GM06990 (cell line): ENCODE data around the gene TMIE.

Experiments used
- DNase-seq: peaks from one replicate; pipeline ENCODE4 v3.0.0-alpha.2; 2011; ENCODE audit not compliant: insufficient read length; ENCODE audit errors: extremely low read depth
- H3K27me3 ChIP-seq: replicated peaks from 2 replicates; pipeline ENCODE4 v1.6.0; 2011; ENCODE audit warnings: low read length; ENCODE audit not compliant: control insufficient read depth, insufficient read depth
- H3K36me3 ChIP-seq: 2 replicates; pipeline ENCODE4 v1.5.1; 2011; ENCODE audit warnings: low read length; ENCODE audit not compliant: control insufficient read depth, insufficient read depth
- H3K4me3 ChIP-seq: replicated peaks from 2 replicates; pipeline ENCODE4 v1.5.1; 2011; ENCODE audit warnings: low read depth, mild to moderate bottlenecking, control low read depth, low read length
- CTCF ChIP-seq: IDR thresholded peaks from 2 replicates; pipeline ENCODE4 v1.5.1; 2011; ENCODE audit warnings: low read length, control low read depth, mild to moderate bottlenecking, inconsistent platforms; ENCODE audit not compliant: insufficient read depth, poor library complexity, severe bottlenecking

Gene TMIE

GRCh38 chr3:46675426-46675825 is 25.8 kb upstream of the TMIE start:
- peaks cover 3% of the 10 kb centered on the region for H3K27me3 ChIP-seq
- no peak for TF ChIP-seq CTCF
- no peak for DNase-seq
- no peaks in the 10 kb centered on the region for H3K36me3 ChIP-seq
- no peak overlapping the region for H3K4me3 ChIP-seq

GRCh38 chr3:46675843-46676567 is 25.2 kb upstream of the TMIE start:
- Histone ChIP-seq H3K36me3 (no peaks in the 10 kb centered on the region), H3K27me3 (peaks cover 3% of the 10 kb centered on the region), H3K4me3 (no peak overlapping the region)
- no peak for TF ChIP-seq CTCF
- no peak for DNase-seq

GRCh38 chr3:46676601-46677410 is 24.4 kb upstream of the TMIE start:
- no peaks in the 10 kb centered on the region for H3K36me3 ChIP-seq
- H3K27me3 ChIP-seq = peaks cover 3% of the 10 kb centered on the region
- no peak for DNase-seq
- TF ChIP-seq CTCF = no peak
- H3K4me3 ChIP-seq = no peak overlapping the region

GRCh38 chr3:46677411-46677726 is 23.8 kb upstream of the TMIE start:
- no peaks in the 10 kb centered on the region for H3K36me3 ChIP-seq
- H3K27me3 ChIP-seq = peaks cover 3% of the 10 kb centered on the region
- H3K4me3 ChIP-seq = no peak overlapping the region
- no peak for DNase-seq
- no peak for TF ChIP-seq CTCF

GRCh38 chr3:46678280-46678679 is 22.9 kb upstream of the TMIE start:
- Histone ChIP-seq H3K4me3 (no peak overlapping the region), H3K36me3 (no peaks in the 10 kb centered on the region), H3K27me3 (peaks cover under 1% of the 10 kb centered on the region)
- no peak for TF ChIP-seq CTCF
- DNase-seq = no peak
